ENCODE data around the gene PHYKPL.

PHYKPL gene

GRCh38 chr5:178232124-178232919 lies at the start of gene PHYKPL:
TSS of gene PHYKPL (minus strand) at chr5:178232802. CDS start at chr5:178232550, 252 bp downstream.
- DNase-seq (ENCODE audit: low spot score), result peak; percentile 19
- no peak for FAIRE-seq

GRCh38 chr5:178282391-178282790 lies 49.8 kb upstream of the PHYKPL start:
- DNase-seq (ENCODE audit: low spot score), result no peak

DNA sequence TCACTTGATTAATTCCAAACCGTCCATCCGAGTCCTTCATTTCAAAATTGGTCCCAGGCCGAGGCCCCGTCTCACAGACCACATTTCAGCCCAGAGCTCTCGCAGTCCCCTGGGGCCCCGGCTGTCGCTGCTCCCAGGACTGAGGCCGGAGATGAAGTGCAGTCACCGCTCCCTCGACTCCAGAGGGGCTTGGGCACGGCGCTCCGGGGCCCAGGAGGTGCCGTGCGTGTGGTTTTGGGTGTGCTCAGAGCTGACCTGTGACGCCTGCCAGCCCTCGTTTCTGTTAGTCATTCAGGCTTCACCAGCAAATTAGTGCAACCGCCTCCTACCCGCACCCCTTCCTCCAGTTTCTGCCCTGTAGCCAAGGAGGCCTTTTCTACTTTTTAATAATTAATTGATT lies 48.7 kb upstream of the PHYKPL start:
- FAIRE-seq (no peak), DNase-seq (ENCODE audit: low spot score) (no peak)

More at GRCh38 chr5:178282391-178282790, 49.8 kb upstream of the PHYKPL start:
- FAIRE-seq, result no peak

DNA sequence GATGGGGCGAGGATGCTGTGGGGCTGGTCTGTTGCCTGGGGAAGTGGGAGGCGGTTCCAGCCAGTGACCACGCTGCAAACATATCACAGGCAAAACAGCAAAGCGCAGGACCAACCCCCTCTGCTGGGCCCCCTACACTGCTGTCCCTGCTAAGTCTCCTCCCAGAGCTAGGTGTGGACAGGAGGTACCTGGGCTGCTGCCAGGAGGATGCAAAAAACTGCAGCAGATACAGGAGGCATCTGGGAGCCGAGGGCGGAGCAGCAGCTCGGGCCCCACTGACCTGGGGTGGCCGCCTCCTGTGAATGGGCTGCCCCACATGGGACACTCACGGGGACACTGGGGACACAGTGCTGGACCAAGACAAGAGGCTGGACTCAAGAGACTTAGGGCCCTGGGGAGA lies 48.0 kb upstream of the PHYKPL start:
- FAIRE-seq, result no peak
- no peak for DNase-seq (ENCODE audit: low spot score)

DNA sequence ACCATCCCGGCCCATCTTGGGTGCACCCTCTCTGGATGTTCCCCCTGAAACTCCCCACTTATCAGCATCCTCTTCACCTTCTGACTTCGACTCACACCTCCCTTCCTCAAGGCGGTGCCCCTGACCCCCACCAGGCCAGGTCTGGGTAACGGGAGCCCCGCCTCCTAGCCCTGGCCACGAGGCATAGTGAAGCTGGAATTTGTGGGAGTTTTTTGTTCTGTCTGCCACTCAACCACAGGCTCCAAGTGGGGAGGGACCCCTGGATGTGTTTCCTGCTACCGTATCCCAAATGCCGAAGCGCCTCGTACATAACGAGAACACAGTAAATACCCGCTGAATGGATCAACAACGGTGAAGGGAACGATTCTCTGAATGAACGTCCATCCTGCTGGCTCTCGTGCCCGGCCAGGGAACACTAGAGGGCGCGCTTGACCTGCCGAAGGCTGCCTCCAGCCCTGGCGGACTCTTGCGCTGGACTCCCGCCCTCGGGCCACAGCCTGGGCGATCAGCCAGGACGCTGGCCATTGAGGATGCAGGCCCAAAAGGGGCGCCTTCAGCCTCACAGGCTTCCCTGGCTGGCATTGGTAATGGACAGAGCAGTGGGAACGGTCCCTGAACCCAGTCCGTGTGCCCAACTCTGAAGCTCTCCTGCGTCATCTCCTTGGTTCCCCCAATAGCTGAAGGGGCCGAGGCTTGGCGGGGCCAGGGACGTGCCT lies 47.3 kb upstream of the PHYKPL start:
- FAIRE-seq, result no peak

DNA sequence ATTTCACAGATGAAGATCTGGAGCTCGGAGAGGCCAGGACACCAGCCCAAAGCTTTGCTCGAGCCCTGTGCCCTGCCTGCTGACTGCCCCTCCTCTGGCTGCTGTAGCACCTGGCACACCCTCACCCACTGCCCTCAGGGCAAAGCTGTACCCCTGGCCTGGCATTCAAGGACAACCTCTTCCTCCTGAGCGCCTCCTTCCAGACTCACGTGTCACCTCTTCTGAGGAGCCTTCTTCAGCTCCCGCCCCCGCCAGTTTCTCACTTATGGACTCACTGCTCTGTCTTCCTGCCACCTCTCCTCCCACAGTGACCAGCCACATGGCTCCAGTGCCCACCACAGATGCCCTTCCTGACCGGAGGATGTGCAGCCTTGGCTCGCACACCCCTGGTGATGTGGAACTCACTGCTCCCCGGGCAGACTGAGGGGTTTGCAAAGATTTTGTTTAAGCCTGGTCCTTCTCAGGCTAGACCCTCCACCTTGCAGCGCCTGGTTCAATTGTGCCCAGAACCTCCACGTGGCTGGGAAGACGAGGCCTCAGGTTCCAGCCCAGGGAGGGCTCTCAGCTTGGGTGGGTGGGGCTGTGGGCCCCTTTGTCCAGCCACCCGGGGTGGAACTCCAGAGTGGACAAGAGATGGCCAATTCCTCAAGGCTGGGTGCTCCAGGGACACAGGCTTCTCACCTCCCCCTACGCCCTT lies 46.6 kb upstream of the PHYKPL start:
- FAIRE-seq (no peak), DNase-seq (ENCODE audit: low spot score) (no peak)

More for the DNA sequence above, 47.3 kb upstream of the PHYKPL start:
- DNase-seq (ENCODE audit: low spot score), result peak; percentile 48

- FAIRE-seq (no peak), DNase-seq (ENCODE audit: low spot score) (no peak)
These were observed 45.9 kb upstream of the PHYKPL start for GRCh38 chr5:178278358-178279023.

DNA sequence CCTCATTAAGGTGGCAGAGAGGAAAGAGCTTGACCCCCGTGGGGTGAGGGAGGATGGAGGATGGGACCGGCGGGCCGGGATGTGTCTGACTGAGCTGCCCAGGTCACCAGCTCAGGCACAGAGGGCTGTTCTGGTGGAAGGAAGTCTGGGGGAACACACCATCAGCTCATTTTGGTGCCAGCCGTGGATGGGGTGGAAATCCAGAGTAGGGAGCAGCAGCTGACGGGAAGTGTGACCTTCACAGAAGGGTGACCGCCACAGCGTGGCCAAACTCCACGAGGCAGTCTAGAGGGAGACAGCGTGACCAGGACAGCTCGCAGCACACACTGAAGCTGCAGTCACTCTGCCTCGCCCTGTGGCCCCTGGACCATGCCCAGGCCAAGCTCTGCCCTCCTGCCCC lies 45.3 kb upstream of the PHYKPL start:
- FAIRE-seq, result no peak
- DNase-seq (ENCODE audit: low spot score), result no peak

DNA sequence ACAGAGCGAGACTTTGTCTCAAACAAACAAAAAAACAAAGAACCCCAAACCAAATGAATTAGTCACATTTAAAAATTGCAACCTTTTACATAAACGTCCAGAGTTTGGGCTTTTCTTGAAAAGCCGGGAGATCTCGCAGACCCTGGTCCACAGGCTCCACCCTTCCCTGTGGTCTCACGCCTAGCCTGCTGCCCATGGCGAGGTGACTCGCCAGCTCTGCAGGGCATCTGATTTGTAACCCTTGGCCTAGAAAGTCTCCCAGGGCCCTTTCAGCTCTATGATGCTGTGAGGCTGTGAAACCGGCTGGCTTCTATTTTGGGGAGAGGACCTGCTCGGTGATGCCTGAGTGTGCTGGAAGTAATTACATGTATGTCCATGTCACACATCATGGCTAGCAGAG lies 44.7 kb upstream of the PHYKPL start:
- FAIRE-seq, result no peak
- no peak for DNase-seq (ENCODE audit: low spot score)

DNA sequence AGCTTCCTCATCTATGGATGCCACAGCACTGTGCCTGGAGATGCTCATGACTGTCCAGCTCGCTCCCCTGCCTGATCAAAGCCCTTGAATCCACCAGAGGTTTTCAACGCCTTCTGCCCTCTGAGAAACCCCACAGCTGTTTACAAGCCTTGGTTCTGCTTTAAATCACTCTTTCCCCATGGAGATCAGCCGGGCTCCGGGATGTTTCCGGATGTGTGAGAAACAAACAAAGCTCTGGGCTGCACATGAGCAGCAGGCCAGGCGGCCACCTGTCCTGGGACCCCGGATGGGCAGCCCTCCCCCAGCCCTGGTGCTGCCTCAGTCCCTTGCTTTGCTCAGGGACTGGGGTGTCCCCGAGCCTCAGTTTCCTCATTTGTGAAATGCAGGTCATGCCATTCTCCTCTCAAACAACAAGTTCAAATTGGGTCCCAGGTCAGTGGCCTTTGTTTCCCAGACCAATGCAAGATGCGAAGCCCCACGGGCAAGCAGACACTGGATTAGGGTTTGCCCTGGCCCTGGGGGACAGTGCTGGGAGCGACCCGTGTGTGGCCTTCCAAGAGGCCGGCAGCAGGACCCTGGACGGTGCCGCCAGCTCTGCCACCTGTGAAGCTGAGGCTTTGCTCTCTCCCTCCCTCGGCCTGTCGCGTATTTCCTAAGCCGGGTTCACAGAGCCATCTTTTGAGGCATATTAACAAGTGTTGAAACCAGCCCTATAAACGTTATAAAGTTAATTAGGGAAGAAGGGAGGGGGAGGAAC lies 42.4 kb upstream of the PHYKPL start:
- FAIRE-seq (no peak), DNase-seq (ENCODE audit: low spot score) (no peak)

DNA sequence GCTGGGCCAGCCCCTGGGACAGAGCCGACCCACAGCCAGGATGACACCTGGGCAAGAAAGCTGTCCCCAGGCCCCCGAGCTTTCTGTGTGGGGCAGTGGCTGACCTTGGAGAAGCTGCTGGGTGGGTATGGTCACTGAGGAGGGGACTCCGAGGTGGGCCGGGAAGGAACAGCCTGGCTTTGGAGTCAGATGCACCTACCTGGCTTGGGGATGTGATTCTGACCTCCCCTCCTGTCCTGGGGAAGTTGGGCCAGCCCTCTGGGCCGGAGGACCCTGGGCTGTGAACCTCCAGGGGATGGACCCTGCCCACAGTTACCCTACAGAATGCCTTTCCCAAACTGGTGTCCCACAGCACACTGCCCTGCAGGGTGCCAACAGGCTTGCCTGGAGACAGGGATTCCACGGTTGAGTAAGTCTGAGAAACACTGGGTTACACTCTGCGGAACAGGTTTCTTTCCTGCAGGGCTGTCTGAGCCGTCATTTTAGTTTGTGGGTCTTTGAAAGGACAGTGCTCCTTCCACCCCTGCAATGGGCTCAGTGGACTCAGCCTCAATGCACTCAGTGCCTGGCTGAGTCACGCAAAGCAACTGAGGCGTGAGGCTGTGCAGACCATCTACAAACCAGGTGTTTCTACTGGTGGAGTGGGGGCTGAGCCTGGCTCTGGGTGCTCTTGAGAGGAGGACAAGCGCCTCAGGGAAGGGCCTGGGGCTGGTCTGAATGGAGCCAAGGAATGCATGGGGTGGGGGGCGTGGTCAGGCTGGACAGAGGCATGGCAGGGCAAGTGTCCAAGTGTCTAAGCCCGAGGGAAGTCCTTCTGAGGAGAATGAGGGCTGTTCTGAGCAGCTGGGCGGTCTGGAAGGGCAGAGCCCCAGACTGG lies 41.3 kb upstream of the PHYKPL start:
- DNase-seq (ENCODE audit: low spot score), result no peak
- no peak for FAIRE-seq

DNA sequence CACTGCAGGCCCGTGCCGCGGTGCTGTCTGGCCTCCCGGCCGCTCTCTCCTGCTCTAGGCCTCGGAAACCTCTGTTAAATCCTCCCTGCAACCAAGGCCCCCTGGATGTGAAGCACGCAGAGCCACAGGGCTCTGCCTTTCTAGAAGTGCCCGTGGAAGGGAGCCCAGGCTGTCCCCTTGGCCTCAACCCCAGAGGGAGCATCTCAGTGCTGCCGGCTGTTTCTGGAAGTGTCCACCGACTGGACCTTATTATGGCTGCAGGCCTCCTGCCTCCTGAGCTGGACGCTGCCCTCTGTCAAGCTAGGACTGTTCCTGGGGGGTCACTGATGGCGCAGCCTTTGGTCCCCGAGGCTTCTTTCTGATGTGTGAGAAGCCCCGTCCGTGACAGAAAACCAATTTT lies 40.4 kb upstream of the PHYKPL start:
- DNase-seq (ENCODE audit: low spot score) (no peak), FAIRE-seq (no peak)

DNA sequence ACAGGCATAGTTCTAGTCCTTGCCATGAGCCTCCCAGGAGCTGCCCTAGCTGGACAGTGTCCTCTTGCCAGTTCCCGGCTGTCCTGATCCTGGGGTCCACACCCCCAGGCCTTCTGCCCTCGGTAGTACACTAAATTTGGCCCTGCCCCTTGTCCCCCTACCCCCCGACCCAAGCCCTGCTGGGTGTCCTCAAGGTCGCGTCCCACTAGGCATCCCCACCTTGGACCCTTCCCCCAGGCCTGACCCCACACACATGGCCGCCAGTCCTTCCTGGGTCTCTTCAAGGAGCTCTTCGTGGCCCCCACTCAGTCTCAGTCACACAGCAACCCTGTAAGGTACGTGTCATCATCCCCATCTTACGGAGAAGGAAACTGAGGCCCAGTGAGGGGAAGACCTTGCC lies 40.0 kb upstream of the PHYKPL start:
- no peak for DNase-seq (ENCODE audit: low spot score)
- FAIRE-seq, result no peak

- FAIRE-seq (no peak), DNase-seq (ENCODE audit: low spot score) (no peak)
These were observed 39.3 kb upstream of the PHYKPL start for GRCh38 chr5:178271726-178272479.

- FAIRE-seq (no peak), DNase-seq (ENCODE audit: low spot score) (no peak)
These were observed 38.6 kb upstream of the PHYKPL start for GRCh38 chr5:178271231-178271630.

DNA sequence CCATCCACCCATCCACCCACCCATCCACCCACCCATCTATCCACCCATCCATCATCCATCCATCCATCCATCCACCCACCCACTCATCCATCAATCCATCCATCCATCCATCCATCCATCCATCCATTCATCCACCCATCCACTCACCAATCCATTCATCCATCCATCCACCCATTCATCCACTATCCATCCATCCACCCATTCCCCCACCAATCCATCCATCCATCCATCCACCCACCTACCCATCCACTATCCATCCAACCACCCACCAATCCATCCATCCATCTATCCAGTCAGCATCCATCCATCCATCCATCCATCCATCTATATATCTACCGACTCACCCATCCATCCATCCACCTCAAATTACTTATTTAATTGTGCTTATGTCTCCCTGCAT lies 36.9 kb upstream of the PHYKPL start:
- no peak for FAIRE-seq
- no peak for DNase-seq (ENCODE audit: low spot score)

DNA sequence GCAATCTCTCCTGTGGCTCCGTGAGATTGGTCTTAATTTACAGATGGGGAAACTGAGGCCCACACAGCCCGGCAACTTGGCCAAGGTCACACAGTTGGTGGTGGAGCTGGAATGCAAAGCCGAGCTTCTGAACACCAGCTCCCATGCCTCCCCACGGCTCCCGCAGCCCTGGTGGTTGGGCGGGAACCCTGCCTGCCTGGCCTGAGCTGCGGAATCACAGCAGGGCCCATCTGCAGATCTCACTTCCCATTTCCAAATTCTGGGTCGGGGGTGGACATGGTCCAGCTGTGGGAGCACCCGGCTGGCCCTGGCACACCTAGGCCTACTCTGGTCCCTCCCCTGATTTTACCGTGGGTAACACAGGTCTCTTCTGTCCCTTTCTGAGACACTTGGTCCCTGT lies 35.3 kb upstream of the PHYKPL start:
- DNase-seq (ENCODE audit: low spot score) (no peak), FAIRE-seq (no peak)

DNA sequence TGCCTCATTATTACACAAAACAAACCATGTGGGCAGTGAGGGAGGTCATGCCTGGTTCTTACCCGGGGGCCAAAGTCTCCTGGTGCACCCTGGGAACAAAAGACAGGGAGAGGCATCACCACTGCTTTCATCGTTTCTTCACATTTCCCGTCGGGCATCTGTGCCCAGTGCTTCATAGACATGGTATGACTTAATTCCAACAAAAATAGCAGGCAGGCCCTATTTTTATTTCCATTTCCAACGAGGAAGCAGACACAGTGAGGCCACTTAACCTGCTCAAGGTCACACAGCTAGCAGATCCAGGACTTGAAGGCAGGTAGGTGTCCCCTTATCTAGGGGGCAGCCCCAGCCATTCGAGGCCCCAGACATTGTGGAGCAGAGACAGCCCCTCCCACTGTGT lies 34.6 kb upstream of the PHYKPL start:
- FAIRE-seq (no peak), DNase-seq (ENCODE audit: low spot score) (no peak)

GRCh38 chr5:178266581-178266980 lies 34.0 kb upstream of the PHYKPL start:
- FAIRE-seq, result no peak
- DNase-seq (ENCODE audit: low spot score), result no peak

All from RCC 7860 (cell line).